LoVo (cell line): Measurements from ENCODE around the gene STK32A.

Experiments used
- DNase-seq: peaks from one replicate; pipeline ENCODE4 v3.0.0-alpha.2; 2016; ENCODE audit warnings: low spot score

STK32A gene

DNA sequence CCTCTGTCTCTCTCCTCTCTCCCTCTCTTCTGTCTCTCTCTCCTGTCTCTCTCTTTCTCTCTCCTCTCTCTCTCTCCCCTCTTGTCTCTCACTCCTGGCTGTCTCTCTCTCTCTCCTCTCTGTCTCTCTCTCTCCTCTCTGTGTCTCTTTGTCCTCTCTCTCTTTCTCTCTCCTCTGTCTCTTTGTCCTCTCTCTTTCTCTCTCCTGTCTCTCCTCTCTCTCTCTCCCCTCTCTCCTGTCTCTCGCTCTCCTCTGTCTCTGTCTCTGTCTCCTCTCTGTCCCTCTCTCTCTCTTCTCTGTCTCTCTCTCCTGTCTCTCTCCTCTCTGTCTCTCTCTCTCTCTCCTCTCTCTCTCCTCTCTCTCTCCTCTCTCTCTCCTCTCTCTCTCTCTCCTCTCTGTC is 25.0 kb downstream of the STK32A start:
- DNase-seq: no peak

DNA sequence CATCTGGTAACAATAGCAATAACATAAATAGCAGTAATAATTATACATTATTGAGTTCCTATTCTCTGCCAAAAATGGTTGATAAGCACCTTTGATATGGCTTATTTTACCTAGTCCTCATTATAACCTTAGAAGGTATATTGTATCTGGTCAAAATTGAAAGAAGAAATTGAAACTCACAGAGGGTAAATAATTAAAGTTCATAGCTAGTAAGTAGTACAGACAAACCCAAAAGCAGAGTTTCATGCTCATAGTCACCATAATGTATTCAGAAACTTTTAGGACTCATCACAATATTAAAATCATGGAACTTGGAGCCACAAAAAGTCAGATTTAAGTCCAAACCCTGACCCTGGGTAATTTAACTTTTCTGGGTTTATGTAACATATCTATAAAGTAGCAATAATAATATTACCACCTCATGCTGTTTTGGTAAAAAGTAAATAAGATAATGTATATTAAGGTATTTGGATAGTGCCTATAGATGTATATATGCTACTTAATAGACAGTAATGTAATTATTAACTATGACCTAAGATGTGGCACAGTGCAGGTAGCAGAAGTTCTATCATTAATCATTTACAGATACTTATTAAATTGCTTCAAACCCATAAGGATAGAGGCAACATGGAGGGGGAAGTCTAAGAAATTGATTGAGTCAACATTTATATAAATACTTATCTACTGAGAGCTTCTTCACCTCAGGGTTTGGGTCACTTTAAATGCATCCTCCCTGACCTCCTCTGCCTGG is 32.4 kb downstream of the STK32A start:
- DNase-seq: no peak

DNA sequence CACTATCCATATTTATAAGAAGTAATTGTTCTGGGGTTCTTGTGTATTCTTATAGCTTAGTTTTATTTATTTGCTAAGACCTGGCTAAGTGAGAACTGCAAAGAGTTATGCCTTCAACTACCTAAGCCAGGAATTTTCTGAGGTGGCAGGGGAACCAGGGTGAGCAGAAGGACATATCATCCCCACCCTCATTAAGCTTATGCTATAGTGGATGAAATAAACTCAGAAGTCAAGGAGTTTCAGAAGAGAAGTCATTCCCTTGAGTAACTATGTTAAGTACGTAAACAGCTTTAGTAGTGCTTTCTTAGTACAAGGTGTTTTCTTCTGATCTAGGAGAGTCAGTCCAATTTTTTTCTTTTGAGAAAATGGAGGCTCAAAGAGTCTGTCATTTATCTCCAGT is 41.7 kb downstream of the STK32A start:
- DNase-seq: no peak

DNA sequence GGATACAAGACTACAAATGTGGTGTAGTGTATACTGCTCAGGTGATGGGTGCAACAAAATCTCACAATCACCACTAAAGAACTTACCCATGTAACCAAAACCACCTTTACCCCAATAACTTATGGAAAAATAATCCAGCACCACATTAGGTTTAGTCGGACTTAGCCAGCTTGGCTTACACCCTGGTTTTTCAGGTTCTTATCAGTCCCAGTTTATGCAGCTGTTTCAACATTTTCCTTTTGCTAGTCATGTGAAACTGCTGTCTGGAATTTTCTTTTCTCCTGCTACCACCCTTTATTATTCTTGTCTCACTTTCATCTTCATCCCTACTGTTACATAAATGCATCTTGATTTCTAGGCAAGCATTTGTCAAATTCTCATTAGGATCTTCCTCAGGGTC is 51.5 kb downstream of the STK32A start:
- no peak for DNase-seq

DNA sequence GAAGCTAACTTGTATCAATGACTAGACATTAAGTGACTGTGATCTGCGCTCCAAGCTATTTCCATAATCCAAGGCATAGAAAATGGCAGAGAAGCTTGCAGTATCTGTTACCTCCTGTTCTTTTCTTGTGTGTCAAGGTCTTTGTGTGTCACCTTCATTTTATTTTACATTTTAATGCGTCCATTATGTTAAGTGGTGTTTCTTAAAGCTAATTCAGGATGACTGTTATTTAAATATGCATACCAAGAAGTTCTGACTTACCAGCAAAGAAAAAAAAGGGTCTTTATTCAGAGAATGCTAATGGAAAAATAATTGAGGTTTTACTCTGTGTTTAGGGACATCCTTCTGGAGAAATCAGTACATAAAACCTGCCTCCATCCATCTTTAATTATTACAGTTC is 52.3 kb downstream of the STK32A start:
- DNase-seq: no peak

DNA sequence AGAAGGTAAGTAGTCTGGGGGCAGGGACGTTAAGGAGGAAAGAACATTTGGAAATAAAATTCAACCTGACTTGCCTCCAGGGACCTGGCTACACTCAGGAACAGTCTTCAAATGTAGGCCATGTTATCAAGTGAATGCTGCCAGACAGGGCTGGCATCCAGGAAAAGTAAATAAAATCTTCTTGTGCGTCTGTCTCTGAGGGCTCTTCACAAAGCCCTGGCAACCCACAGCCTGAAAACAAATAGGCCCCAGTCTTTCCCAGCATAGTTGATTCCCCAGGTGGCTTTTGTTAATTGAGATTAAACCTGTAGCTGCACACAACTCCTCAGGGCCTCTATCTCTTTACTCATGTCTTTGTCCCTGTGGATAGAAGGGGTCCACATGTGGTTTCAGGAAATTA is 55.4 kb downstream of the STK32A start:
- no peak for DNase-seq

DNA sequence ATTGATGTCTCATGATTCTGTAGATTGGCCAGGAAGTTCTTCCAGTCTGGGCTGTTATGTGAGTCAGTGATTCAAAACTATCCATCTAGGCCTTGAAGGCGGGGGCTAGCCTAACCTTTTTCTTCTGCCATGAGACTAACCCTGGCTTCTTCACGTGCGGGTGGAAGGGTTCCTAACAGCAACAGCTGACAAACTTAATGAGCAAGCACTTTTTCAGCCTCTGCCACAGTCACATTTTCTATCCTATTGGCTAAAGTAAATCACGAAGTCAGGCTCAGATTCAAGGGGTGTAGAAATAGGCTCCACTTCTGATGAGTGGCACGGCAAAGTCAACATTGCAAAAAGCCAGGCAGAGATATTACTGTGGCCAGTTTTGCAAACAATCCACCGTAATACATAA is 68.4 kb downstream of the STK32A start:
- DNase-seq: no peak

DNA sequence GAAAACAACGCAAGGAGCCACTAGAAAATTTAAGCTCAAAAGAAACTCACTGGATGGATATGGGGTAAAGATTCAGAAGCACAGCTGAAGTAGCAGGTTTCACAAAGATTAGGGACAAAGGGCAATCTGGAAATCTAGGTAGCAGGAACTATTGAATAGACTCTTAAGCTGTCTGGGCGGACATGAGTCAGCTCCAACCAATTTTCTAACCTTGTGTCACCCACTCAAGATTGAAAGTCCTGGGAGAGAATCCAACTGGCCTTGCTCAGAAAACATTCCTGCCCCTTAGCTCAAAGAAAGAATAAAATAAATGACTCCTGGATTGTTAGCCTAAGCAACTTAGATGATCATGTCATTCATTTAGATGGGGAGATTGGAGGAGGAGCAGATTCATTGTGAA is 69.2 kb downstream of the STK32A start:
- peak; percentile 30 for DNase-seq

DNA sequence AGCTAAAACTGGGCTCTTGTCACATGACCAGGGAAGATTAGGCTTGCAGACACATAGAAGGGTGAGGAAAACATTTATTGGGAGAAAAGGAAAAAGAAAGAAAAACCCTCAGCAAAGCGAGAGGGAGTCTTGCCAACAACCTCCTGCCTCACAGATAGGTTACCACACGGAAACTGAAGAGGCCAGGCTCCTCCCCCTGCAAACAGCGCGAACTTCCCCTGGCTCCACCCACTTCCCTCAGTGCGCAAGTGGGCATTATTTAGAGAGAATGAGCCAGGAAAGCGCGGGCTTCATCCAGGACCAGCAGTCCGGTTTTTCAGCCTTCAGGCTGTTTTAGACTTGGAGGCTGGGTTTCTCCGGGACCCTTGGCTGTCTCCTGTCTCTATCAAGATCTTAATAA is 70.3 kb downstream of the STK32A start:
- DNase-seq: no peak

DNA sequence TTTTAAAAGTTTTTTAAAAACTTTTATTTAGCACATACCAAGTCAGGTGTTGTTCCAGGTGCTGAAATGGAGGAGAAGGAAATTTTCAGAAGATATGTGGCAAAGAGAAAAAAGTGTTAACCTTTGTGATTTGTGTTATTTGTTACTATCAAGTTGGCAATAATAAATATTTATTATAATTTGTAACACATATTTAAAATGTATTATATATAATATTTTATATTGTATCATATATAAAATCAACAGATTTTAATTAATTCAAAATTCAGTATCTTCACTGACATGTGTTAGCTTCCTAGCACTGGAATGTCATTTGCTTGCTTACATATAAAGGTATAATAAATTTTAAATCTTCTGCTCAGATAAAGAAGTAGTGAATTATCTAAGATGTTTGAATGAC is 71.5 kb downstream of the STK32A start:
- DNase-seq: no peak

DNA sequence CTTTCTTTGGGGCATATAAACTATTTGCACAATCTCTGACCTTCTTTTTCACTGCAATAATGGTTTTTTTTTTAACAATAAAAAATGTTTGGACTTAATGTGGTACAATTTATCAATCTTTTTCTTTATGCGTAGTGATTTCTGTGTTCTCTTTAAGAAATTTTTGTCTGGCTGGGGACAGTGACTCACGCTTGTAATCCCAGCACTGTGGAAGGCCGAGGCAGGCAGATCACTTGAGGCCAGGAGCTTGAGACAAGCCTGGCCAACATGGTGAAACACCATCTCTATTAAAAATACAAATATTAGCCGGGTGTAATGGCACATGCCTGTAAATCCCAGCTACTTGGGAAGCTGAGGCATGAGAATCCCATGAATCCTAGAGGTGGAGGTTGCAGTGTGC is 72.3 kb downstream of the STK32A start:
- no peak for DNase-seq

DNA sequence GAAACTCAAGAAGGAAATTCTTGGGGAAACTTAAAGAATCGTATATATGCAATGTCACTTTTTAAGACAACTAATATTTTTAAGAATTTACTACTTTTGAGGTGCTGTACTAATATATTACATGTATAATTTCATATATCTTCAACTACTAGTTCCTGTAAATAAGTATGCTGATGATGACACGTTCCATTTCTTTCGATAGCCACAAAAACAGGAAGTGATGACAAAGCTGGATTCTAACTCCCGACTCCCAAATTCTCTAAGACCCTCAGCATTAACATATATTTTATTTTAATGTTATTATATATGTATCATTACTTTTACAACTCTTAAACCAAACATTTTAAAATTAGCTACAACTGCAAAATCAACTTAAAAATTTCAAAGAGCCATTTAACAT is 74.8 kb downstream of the STK32A start:
- DNase-seq: no peak

DNA sequence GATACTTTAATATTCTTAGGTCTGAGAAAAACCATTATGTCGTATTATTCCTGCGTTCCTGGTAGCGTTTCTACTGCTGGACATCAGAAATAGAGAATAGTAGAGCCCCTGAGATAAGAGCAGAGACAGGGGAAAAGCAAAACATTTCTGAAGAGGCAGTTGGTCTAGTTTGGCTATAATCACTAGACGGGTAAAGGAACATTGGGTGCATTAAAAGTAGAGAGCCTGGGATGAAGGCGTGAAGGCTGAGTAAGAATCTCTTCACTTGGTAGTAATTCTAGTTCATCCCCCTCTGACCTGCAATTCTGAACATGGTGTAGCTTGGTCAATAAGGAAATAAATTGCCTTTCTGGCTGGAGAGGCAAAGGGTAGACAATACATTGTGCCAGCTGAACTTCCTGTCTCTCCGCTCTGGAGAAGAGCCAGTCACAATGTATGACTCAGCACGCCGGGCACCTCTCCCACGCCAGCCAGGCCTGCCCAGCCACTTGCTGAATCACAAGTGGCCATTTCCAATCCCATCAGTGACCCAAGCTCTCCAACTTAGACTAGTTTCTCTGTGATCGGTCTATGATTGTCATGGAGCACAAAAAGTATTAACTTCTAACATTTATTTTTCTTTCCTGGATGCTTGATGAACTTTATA is 75.4 kb downstream of the STK32A start:
- DNase-seq: peak; percentile 83

DNA sequence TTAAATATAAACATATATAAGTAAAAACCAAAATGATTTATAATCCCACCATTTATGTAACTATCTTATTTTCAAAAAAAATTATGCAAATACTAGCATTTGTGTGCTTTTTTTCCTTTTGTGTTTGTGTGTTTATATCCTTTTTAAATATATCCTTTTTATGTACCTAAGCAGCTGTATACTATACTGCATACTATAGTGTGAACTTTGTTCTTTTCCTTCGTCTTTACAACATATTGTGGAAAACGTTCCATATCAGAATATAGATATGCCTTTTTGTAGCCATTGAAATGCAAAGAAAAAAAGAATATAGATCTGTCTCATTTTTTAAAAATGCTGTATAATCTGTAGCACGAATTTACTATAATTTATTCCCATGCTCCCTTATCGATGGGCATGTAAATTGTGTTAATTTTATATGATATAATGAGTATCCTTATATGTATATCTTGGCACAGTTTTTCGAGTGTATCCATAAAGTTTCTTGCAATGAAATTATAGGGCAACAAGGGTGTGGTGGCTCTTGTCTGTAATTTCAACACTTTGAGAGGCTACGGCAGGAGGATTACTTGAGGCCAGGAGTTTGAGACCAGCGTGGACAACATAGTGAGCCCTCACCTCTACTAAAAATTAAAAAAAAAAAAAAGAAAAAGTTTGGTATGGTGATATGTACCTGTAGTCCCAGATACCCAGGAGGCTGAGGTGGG is 83.3 kb downstream of the STK32A start:
- DNase-seq: no peak

DNA sequence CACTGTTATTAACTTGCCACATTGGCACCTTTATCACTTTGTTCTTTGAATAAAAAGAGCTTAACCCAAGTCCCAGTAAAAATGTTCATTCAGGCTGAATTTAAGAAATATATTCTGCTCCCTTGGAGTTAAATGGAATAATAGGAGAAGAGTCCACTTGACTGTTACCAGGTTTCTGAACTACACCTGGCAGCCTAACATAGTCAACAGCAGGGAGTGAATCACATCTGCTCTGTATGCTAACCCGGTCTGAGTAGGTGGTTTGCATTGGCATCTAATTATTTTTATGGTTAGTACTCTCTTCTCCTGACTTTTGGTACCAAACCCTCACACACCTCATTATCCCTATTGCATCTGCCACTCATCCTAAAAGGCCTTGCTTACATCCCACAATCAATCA is 86.7 kb downstream of the STK32A start:
- no peak for DNase-seq

DNA sequence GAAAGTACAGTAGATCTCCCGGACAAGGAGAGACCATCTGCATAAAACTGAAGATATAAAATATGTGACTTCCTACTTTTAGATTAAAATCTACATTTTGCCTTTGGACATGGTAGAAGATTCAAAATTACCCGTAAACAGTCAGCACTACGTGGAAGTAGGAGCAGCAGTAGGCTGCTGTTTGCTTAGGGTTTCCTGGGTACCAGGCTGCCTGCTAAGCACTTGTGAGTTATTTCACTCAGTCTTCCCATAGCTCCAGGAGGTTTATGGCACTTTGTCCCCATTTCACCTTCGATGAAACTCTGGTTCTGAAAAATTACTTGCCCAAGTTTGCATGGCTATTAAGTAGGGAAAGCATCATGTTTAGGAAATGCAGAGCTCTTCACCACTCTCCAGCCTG is 92.6 kb downstream of the STK32A start:
- no peak for DNase-seq

DNA sequence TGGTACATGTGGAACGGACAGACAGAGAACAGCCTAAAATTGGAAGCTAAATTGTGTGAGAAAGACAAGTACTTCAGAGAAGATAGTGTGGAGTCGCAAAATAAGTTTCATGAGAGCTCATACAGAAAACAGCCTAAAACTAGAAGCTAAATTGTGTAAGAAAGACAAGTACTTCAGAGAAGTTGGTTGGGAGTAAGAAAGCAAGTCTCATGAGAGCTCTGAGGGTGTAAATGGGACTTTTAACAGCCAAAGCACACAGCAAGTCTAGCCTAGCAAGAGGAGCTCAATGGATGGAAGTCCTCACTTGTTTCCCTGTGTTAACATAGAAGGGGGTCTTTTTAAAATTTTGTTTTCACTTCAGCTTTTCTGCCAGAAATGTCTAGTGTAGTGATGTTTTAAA is 93.1 kb downstream of the STK32A start:
- no peak for DNase-seq

DNA sequence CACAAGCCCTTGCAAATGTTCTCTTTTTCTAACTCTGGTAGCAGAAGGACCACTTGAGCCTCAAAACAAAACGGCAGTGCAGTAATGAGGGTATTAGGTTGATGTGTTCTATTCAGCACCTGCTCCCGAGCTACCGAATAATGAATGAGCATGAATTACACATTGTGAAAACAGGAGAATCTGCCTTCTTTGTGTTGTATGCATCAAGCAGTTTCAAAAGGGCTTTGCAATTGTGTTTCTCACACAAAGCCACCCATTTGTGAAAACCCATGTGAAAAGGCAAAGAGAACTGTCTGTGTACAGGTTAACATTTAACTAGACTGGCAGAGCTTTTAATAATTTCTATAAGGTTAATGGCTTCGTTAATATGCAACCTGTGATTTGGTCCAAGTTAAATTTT is 97.8 kb downstream of the STK32A start:
- no peak for DNase-seq

DNA sequence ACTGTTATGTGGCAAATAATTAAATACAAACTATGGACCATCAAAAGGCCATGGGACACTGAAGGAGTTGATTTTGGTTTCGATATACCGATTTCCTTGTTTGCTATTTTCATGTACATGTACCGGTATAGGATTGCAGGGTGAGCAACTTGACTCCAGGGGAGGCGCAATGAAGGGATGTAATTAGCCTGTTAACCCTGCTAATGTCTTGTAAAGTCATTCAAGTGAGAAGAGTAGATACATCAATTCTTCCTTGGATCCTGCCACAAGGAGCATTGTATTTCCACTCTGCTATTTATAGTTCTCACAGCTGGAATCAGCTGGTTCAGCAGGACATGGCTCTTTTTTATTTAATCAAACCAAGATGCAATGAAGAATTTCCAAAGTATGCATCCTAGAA is 102.0 kb downstream of the STK32A start:
- DNase-seq: no peak

DNA sequence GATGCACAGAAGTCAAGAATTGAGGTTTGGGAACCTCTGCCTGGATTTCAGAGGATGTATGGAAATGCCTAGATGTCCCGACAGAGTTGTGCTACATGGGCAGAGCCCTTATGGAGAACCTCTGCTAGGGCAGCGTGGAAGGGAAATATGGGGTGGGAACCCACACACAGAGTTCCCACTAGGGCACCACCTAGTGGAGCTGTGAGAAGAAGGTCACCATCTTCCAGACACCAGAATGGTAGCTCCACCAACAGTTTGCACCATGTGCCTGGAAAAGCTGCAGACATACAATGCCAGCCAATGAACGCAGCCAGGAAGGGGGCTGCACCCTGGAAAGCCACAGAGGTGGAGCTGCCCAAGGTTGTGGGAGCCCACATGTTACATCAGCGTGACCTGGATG is 104.5 kb downstream of the STK32A start:
- no peak for DNase-seq

DNA sequence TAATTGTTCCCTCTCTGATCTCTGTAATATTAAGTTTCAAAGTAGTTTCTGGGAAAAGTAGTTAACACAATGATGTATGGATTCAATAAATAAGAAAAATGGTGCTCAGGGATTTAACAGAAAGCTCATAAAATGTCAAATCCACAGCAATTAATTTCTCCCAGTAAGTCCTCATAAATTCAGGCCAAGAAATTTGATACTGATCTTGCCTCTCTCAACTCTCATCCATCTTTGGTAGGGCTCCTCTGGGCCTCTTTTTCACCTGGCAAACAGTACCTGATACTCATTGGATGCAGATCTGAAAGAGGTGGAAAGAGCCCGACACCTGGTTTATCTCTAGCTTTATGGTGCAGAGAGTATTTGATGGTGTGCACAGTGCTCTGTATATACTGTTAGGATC is 106.1 kb downstream of the STK32A start:
- DNase-seq: no peak

DNA sequence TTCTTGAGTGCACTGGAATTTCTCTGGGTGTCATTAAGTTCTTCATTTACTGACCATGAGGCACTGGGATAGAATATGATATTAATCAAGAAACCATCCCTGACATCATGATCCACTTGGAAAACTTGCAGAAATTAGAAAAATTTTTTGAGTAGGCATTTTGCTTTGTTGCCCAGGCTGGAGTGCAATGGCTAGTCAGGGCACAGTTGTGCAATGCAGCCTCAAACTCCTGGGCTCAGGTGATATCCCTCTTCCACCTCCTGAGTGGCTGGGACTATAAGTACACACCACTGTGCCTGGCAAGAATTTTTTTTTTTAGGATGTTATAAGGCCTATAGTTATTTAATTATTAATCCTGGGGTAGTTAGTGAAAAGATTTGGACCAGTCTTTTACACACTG is 106.5 kb downstream of the STK32A start:
- DNase-seq: no peak

DNA sequence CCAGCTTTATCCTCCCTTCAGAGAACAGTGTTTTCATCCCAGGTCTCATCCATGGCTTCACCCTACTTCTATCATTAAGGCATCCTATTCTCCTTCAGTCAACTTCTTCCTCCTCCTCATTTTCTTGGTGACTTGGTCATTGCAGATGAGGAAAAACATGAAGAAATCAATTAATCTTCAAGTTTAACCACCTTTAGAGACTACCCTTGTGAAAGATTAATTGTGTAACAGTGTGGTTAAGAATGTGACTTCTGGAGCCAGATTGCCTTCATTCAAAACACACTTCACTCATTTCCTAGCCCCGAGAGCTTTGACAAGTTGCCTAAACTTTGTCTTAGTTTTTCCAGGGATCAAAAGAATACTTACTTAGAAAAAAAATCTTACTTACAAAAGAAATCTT is 110.0 kb downstream of the STK32A start:
- no peak for DNase-seq
